ENCODE results near the gene KCNK13.
"Not testable (repeated sequence)": the region's sequence is repeated elsewhere in the genome, so short reads cannot be mapped to it uniquely, and the experiment has no call there.

The KCNK13 gene

DNA sequence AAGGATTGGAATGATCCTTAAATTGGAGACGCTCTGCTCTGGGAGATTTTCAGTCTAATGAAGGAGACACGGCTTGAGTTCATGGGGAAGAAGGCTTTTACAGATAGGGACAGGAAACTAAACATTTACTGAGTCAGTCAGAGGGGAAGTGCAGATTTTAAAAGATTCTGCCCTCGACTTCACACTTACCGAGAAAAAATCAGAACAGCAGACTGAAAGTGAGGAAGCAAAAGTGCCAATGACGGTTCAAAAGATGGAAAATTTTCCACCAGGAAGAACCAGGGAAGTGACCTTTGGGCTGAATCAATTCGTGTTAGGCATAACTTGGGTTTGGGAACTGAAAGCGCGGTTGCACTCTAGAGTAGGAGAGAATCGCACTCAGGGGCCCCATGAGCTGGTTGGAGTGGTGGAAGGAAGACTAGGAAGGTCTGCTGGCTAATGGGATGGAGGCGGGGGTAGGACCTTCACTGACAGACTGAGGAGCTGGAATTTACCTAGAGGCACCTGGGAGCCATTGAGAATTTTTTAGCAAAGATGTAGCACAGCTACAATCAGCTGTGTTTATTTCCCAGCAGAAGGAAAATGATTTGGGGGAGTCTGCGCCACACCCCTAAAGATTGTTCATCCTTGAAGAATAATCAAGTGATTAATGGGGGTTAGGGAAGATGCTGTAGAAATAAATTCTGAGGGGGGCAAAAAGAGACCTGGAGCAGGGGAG lies 1.2 kb downstream of the KCNK13 start:
- DNase-seq = no peak
- TF ChIP-seq, protein P1, sequence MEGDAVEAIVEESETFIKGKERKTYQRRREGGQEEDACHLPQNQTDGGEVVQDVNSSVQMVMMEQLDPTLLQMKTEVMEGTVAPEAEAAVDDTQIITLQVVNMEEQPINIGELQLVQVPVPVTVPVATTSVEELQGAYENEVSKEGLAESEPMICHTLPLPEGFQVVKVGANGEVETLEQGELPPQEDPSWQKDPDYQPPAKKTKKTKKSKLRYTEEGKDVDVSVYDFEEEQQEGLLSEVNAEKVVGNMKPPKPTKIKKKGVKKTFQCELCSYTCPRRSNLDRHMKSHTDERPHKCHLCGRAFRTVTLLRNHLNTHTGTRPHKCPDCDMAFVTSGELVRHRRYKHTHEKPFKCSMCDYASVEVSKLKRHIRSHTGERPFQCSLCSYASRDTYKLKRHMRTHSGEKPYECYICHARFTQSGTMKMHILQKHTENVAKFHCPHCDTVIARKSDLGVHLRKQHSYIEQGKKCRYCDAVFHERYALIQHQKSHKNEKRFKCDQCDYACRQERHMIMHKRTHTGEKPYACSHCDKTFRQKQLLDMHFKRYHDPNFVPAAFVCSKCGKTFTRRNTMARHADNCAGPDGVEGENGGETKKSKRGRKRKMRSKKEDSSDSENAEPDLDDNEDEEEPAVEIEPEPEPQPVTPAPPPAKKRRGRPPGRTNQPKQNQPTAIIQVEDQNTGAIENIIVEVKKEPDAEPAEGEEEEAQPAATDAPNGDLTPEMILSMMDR (IDR thresholded peaks at IDR 0.05; ENCODE audit: low read depth, low read length, missing control alignments) = no peak
- Histone ChIP-seq H3K36me3 (replicated peaks) (no peaks in the 10 kb centered on the region), H3K27ac (no peak overlapping the region), H3K4me3 (ENCODE audit: low read depth, low read length) (no peak overlapping the region), H3K27me3 (replicated peaks) (peaks cover 36% of the 10 kb centered on the region)
- in situ Hi-C loops (cut with HindIII; ENCODE audit: low pct_ligation_motif_present, low sequenced_read_pairs) = no loop called here

DNA sequence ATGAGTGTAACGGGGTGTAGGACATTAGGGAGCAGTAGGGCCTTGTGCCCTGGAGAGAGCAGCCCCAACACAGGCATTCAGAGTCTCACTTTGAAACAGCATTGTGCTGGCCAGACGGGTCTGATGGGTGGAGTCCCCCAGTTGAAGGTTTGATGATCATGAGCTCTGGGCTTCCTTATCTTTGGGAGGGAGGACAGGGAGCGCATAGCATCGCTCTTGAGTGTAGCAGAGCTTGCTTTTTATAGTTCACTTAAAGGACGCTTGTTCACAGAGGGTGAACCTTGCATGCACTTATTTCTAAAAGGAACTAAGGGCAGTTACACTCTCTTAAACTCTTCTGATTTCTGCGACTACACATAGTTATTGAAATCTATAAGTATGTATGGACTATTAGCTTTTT lies 10.6 kb downstream of the KCNK13 start:
- no peak for DNase-seq
- H3K4me3 ChIP-seq (ENCODE audit: low read depth, low read length) = no peak overlapping the region
- TF ChIP-seq, protein P1 (IDR thresholded peaks at IDR 0.05; ENCODE audit: low read depth, low read length, missing control alignments) = no peak
- peaks cover 9% of the 10 kb centered on the region for H3K27me3 ChIP-seq (replicated peaks)
- in situ Hi-C loops (cut with HindIII; ENCODE audit: low pct_ligation_motif_present, low sequenced_read_pairs) = no loop called here
- no peak overlapping the region for H3K27ac ChIP-seq
- no peaks in the 10 kb centered on the region for H3K36me3 ChIP-seq (replicated peaks)

DNA sequence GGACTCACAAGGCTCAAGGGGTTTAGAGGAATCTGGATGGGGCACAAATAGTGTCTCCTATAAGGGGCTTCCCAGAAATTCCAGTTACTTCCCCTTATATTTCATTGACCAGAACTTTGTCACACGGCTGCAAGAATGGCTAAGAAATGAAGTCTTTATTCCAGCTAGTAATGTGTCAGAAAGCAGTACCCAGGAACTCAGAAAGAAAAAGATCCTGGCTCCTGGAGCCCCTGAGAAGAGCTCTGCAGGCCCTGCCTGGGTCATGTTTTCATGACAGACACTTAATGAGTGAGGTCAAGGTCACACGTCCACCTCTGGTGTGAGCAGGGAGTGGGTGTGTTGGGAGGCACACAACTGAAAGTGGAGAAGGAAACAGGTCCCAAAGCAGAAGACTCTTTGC lies 17.8 kb downstream of the KCNK13 start:
- Histone ChIP-seq H3K4me3 (ENCODE audit: low read depth, low read length) (no peak overlapping the region), H3K36me3 (replicated peaks) (no peaks in the 10 kb centered on the region), H3K27me3 (replicated peaks) (no peaks in the 10 kb centered on the region), H3K27ac (no peak overlapping the region)
- TF ChIP-seq, protein P1 (IDR thresholded peaks at IDR 0.05; ENCODE audit: low read depth, low read length, missing control alignments) = no peak
- DNase-seq = no peak
- in situ Hi-C loops (cut with HindIII; ENCODE audit: low pct_ligation_motif_present, low sequenced_read_pairs) = no loop called here

DNA sequence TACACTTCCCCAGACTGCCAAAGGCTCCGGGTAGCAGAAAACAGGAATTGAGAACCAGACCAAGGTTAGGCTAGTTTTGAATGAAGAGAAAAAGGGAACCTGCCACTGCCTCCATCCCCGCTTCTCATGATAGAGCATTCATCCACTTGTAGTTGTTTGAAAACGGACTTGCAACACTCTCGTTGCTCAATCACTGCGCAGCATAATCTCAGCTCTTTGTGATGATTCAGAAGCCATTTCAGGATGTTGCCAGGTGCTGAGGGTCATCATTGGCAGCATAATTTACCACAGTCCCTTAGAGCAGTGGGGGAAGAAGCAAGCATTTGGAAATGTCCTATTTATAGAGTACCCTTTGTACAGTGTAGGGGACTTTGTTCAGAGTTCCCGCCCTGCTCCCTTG lies 25.6 kb downstream of the KCNK13 start:
- no peaks in the 10 kb centered on the region for H3K27me3 ChIP-seq (replicated peaks)
- H3K36me3 ChIP-seq (replicated peaks) = no peaks in the 10 kb centered on the region
- DNase-seq = peak; percentile 6
- TF ChIP-seq, protein P1 (IDR thresholded peaks at IDR 0.05; ENCODE audit: low read depth, low read length, missing control alignments) = no peak
- H3K27ac ChIP-seq = no peak overlapping the region
- in situ Hi-C loops (cut with HindIII; ENCODE audit: low pct_ligation_motif_present, low sequenced_read_pairs) = no loop called here
- no peak overlapping the region for H3K4me3 ChIP-seq (ENCODE audit: low read depth, low read length)

DNA sequence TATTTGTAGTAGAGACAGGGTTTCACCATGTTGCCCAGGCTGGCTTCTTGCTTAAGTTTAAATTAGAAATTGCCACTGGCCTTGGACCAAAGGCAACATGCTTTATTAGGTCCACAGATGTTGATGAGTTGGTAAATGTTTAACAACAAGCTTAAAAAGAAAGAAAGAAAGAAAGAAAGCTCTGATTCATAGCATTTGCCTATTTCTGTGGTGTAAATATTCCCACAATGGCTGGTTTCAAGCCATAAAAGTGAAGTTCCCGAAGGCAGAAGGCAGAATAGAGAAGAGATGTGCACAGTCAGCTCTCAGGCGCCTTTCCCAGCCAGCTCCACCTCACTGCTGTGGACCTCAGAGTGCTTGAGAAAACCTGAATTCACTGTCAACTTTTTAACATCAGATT lies 26.4 kb downstream of the KCNK13 start:
- Histone ChIP-seq H3K4me3 (ENCODE audit: low read depth, low read length) (no peak overlapping the region), H3K36me3 (replicated peaks) (no peaks in the 10 kb centered on the region), H3K27ac (no peak overlapping the region), H3K27me3 (replicated peaks) (no peaks in the 10 kb centered on the region)
- in situ Hi-C loops (cut with HindIII; ENCODE audit: low pct_ligation_motif_present, low sequenced_read_pairs) = no loop called here
- TF ChIP-seq, protein P1 (IDR thresholded peaks at IDR 0.05; ENCODE audit: low read depth, low read length, missing control alignments) = no peak
- DNase-seq = no peak

DNA sequence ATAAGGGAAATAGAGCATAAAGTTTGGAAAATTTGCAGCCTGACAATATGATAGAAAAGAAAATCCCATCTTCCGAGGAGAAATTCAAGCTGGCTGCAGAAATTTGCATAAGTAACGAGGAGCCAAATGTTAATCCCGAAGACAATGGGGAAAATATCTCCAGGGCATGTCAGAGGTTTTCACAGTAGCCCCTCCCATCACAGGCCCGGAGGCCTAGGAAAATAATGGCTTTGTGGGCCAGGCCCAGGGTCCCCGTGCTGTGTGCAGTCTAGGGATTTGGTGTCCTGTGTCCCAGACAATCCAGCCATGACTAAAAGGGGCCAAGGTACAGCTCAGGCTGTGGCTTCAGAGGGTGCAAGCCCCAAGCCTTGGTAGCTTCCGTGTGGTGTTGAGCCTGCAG lies 27.7 kb downstream of the KCNK13 start:
- H3K27me3 ChIP-seq (replicated peaks); H3K27ac ChIP-seq; H3K36me3 ChIP-seq (replicated peaks); DNase-seq; in situ Hi-C loops (cut with HindIII; ENCODE audit: low pct_ligation_motif_present, low sequenced_read_pairs); H3K4me3 ChIP-seq (ENCODE audit: low read depth, low read length): not testable (repeated sequence)
